Measurements from ENCODE around the gene TBPL1.

DNA sequence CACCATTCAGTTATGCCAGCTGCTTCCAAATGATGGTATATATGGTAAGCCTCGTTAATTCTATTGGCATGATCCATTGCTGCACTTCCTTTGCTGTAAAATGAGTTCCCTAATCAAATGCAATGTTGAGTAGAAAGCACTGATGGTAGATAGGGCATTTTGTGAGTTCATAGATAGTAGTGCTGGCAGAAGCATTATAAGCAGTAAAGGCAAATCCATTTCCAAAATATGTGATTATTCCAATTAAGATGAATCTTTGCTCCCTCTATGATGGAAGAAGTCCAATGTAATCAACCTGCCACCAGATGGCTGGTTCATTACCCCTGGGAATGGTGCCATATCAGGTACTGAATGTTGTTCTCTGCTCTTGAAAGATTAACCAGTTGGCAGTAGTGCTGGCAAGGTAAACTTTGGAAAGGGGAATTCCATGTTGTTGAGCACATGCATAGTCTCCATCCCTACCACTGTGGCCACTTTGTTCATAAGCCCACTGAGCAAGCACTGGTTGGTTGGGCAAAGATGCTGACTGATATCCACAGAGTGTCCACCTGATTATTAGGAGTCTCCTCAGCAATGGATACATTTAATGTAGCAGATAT lies 5.6 kb upstream of the TBPL1 start:
- TF ChIP-seq EZH2phosphoT487 (IDR thresholded peaks at IDR 0.05; ENCODE audit: insufficient read depth, low read depth) (no peak), EZH2 (IDR thresholded peaks at IDR 0.05; ENCODE audit: insufficient read depth, poor library complexity, severe bottlenecking) (no peak)
